Gastroesophageal sphincter (tissue), 4 donors: ENCODE data around the gene DMD. TPM values are rescaled to one million over a fixed set of nuclear protein-coding genes. Genes with fewer than 3 reads are reported as not detected.
"Not testable (repeated sequence)": the region's sequence is repeated elsewhere in the genome, so short reads cannot be mapped to it uniquely, and the experiment has no call there.

Experiments
- ATAC-seq: fragments of 150-250 bp; one replicate; pipeline ENCODE4 v1.9.1; 2016; ENCODE audit warnings: mild to moderate bottlenecking, moderate library complexity
- H3K27ac ChIP-seq, 4 donors: fragments of 200-600 bp; sonication (generic) in 3 of 4; 1 replicate in 3 of 4; 2 replicates in 1 of 4; pipeline ENCODE4 v1.5.1; 2016 to 2019
- H3K27me3 ChIP-seq: fragments of 200-600 bp; sonication (generic); one replicate; pipeline ENCODE4 v1.5.1; 2019
- H3K36me3 ChIP-seq, 2 donors: fragments of 200-600 bp; sonication (generic); one replicate each; pipeline ENCODE4 v1.5.1; 2019; ENCODE audit warnings: control low read depth in 1 of 2
- H3K4me1 ChIP-seq, 3 donors: fragments of 200-600 bp; sonication (generic); 1 replicate in 2 of 3; 2 replicates in 1 of 3; pipeline ENCODE4 v1.5.1; 2016 to 2019; ENCODE audit warnings: control low read depth in 2 of 3
- H3K4me3 ChIP-seq, 2 donors: fragments of 200-600 bp; sonication (generic); one replicate each; pipeline ENCODE4 v1.5.1; 2019; ENCODE audit warnings: mild to moderate bottlenecking in 1 of 2, moderate library complexity in 1 of 2
- H3K9me3 ChIP-seq, 3 donors: fragments of 200-600 bp; sonication (generic); one replicate each; pipeline ENCODE4 v1.5.1; 2017 to 2019; ENCODE audit warnings: control low read depth in 2 of 3
- EP300 ChIP-seq: sonication (generic); formaldehyde crosslinking; IDR thresholded peaks from one replicate; pipeline ENCODE4 v1.6.1; 2017; ENCODE audit warnings: antibody characterized with exemption, mild to moderate bottlenecking
- POLR2A ChIP-seq, 2 donors: fragments of 450-650 bp; IDR thresholded peaks; one replicate each; pipeline ENCODE4 v1.6.1; 2017; ENCODE audit warnings: antibody characterized with exemption in 2 of 2, mild to moderate bottlenecking in 2 of 2, moderate library complexity in 1 of 2
- POLR2AphosphoS5 ChIP-seq: sonication (generic); formaldehyde crosslinking; IDR thresholded peaks from one replicate; pipeline ENCODE4 v1.6.1; 2017; ENCODE audit warnings: antibody characterized with exemption
- WGBS, 2 donors: methylation state at CpG; one replicate each; pipeline ENCODE4 v1.1.5; 2018; ENCODE audit warnings: low coverage in 1 of 2; 5-methylcytosine and 5-hydroxymethylcytosine counted together
- total RNA-seq, 4 donors: library from RNA; depleted of rRNA; stranded (reverse); fragments of >200 nt; gene quantifications; one replicate each; pipeline ENCODE4 v1.1.0, GENCODE V29; 2016
- TF ChIP-seq, protein P1 (sequence below), 4 experiments: fragments of 200-600 bp in 2 of 4; fragments of 450-650 bp in 2 of 4; sonication (generic) in 1 of 4; IDR thresholded peaks; one replicate each; pipeline ENCODE4 v1.5.1; 2017 to 2019; ENCODE audit warnings: antibody characterized with exemption in 4 of 4, mild to moderate bottlenecking in 2 of 4, moderate library complexity in 2 of 4

Gene DMD
- total RNA-seq, 4 donors from 2014 or later, result 111 to 225 (median 183) TPM

DNA sequence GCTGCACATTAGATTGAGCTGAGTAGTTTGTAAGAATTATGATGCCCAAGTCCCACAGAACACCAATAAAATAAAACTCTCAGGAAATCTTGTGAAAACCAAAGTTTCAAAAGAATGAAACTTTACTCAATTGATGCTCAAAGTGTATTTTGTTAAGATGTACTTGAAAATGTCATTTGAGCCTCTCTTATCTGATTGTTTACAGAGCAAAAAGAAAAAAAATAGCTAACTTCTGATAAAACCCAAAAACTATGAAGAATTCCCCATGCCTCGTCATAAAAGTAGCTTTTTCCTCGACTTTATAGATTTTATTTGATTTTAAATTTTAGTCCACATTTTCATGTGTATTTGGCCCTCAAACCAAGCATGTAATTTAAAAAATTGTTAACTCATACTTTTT, 1618.0 kb downstream of the DMD start:
- Histone ChIP-seq H3K4me1 (no peaks in the 10 kb centered on the region), H3K36me3 (no peaks in the 10 kb centered on the region), H3K27ac (no peak overlapping the region), H3K4me3 (no peak overlapping the region), H3K9me3 (no peaks in the 10 kb centered on the region), H3K27me3 (no peaks in the 10 kb centered on the region)
- no peak for TF ChIP-seq POLR2AphosphoS5
- TF ChIP-seq POLR2A (IDR thresholded peaks at IDR 0.05), result no peak
- TF ChIP-seq, protein P1, sequence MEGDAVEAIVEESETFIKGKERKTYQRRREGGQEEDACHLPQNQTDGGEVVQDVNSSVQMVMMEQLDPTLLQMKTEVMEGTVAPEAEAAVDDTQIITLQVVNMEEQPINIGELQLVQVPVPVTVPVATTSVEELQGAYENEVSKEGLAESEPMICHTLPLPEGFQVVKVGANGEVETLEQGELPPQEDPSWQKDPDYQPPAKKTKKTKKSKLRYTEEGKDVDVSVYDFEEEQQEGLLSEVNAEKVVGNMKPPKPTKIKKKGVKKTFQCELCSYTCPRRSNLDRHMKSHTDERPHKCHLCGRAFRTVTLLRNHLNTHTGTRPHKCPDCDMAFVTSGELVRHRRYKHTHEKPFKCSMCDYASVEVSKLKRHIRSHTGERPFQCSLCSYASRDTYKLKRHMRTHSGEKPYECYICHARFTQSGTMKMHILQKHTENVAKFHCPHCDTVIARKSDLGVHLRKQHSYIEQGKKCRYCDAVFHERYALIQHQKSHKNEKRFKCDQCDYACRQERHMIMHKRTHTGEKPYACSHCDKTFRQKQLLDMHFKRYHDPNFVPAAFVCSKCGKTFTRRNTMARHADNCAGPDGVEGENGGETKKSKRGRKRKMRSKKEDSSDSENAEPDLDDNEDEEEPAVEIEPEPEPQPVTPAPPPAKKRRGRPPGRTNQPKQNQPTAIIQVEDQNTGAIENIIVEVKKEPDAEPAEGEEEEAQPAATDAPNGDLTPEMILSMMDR (IDR thresholded peaks at IDR 0.05), result no peak
- TF ChIP-seq EP300, result no peak
- ATAC-seq, result no peak
- WGBS, 2 donors, result 76 to 78% methylated on average over 2 of the region's 2 CpGs

DNA sequence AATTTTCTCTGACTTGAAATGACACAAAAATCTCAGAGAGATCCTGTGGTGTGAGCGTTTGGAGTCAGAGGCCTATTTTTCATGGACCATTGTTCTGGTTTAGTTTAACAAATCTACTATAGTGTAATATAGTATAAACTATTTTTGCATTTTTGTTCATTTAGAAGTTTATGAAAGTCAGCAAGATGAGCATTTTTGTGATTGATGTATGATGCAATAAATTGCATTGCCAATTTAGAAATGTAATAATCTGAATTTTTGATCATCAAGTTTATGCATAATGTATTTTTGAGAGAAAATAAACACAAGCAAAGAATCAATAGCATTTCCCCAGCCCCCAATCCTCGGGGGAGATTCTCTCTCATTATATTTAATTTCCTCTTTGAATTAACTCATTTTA, 1620.0 kb downstream of the DMD start:
- WGBS, 2 donors, result 64 to 79% methylated on average over 2 of the region's 2 CpGs
- ATAC-seq, result no peak
- Histone ChIP-seq H3K27ac (no peak overlapping the region), H3K9me3 (no peaks in the 10 kb centered on the region), H3K27me3 (no peaks in the 10 kb centered on the region), H3K36me3 (no peaks in the 10 kb centered on the region), H3K4me3 (no peak overlapping the region), H3K4me1 (no peaks in the 10 kb centered on the region)
- TF ChIP-seq, protein P1 (IDR thresholded peaks at IDR 0.05), result no peak
- TF ChIP-seq EP300 (no peak), POLR2AphosphoS5 (no peak), POLR2A (IDR thresholded peaks at IDR 0.05) (no peak)

DNA sequence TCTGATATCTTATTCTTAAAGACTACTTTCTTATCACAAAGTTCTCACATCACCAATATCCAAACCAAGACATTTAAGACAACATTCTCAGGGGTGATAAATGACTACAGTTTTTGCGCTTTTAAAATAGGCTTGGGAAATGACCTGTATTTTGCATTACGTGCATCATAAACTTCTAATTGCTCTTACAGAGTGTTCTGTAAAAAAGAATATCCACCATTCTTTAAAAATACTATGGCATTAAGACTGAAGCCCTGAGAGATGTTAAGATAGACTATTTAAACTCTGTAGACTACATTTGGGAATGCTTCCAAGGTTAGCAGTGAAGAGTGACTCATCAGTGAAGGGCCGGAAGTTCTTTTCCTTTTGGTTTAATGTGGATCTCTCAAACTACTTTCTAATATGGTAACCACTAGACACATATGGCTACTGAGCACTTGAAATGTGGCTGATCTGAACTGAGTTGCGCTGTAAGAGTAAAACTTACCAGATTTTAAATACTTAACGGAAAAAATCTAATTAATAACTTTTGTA, 1620.7 kb downstream of the DMD start:
- no peaks in the 10 kb centered on the region for H3K4me1 ChIP-seq
- no peak for TF ChIP-seq POLR2A (IDR thresholded peaks at IDR 0.05)
- TF ChIP-seq POLR2AphosphoS5, result no peak
- TF ChIP-seq, protein P1 (IDR thresholded peaks at IDR 0.05), result no peak
- H3K36me3 ChIP-seq, result no peaks in the 10 kb centered on the region
- H3K4me3 ChIP-seq, result no peak overlapping the region
- no peak for ATAC-seq
- H3K9me3 ChIP-seq, result no peaks in the 10 kb centered on the region
- no peak overlapping the region for H3K27ac ChIP-seq
- 66 to 72% methylated on average over 5 of the region's 5 CpGs for WGBS, 2 donors
- no peaks in the 10 kb centered on the region for H3K27me3 ChIP-seq

DNA sequence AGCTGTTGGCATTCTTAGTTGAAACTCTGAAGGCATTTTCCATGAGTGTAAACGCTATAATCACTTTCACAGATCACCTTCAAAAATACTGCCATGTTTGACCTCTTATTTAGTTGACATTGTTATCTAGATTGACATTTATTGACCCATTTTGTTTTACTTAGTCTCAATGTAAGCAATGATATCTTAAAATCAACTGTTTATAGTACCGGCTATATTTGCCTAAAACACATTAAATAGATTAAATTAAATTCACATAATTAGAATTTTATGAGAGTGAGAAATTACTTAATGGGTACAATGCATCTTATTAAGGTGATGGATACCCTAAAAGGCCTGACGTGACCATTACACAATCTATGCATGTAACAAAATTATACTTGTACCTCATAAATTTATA, 1621.8 kb downstream of the DMD start:
- H3K36me3 ChIP-seq, result no peaks in the 10 kb centered on the region
- ATAC-seq, result no peak
- H3K4me1 ChIP-seq, result no peaks in the 10 kb centered on the region
- no peaks in the 10 kb centered on the region for H3K9me3 ChIP-seq
- H3K4me3 ChIP-seq, result no peak overlapping the region
- 70 to 77% methylated on average over 3 of the region's 3 CpGs for WGBS, 2 donors
- H3K27ac ChIP-seq, result no peak overlapping the region
- H3K27me3 ChIP-seq, result no peaks in the 10 kb centered on the region
- TF ChIP-seq POLR2A (IDR thresholded peaks at IDR 0.05) (no peak), EP300 (no peak), POLR2AphosphoS5 (no peak)
- TF ChIP-seq, protein P1 (IDR thresholded peaks at IDR 0.05), result no peak

DNA sequence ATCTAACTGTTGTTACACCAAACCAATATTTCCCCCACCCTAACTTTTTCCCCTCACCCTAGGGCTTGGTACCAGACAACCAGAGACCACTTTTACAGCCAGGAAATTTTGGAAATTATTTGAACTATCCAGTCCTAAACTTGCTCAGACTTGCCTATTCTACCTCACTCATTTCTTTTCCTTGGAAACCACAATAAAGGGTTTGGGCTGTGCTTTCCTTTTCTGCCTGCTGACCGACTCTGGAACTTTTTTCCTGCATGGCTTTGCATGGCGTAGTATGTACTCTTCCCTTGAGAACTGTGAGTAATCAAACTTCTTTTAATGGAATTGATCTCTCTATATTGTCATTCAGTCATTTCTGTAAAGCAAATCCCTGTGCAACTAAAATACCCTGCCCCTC, 1623.0 kb downstream of the DMD start:
- TF ChIP-seq POLR2A (IDR thresholded peaks at IDR 0.05), result no peak
- TF ChIP-seq, protein P1 (IDR thresholded peaks at IDR 0.05), result no peak
- TF ChIP-seq EP300, result no peak
- TF ChIP-seq POLR2AphosphoS5, result no peak

DNA sequence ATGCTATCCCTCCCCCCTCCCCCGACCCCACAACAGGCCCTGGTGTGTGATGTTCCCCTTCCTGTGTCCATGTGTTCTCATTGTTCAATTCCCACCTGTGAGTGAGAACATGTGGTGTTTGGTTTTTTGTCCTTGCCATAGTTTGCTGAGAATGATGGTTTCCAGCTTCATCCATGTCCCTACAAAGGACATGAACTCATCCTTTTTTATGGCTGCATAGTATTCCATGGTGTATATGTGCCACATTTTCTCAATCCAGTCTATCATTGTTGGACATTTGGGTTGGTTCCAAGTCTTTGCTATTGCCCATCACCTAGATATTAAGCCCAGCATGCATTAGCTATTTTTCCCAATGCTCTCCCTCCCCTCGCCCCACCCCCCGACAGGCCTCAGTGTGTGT, 1627.5 kb downstream of the DMD start:
- not testable (repeated sequence) for H3K36me3 ChIP-seq, H3K4me1 ChIP-seq, ATAC-seq, H3K27ac ChIP-seq, H3K4me3 ChIP-seq, H3K9me3 ChIP-seq, H3K27me3 ChIP-seq
- no CpG with 5 or more reads among the region's 3 CpGs for WGBS, 2 donors

More for the DNA sequence above, 1623.0 kb downstream of the DMD start:
- no peak overlapping the region for H3K4me3 ChIP-seq
- WGBS, 2 donors, result 100% methylated on average over 2 of the region's 2 CpGs; no CpG with 5 or more reads in 1 of the 2 donors
- H3K4me1 ChIP-seq, result no peaks in the 10 kb centered on the region
- no peaks in the 10 kb centered on the region for H3K9me3 ChIP-seq
- ATAC-seq, result no peak
- no peak overlapping the region for H3K27ac ChIP-seq
- no peaks in the 10 kb centered on the region for H3K27me3 ChIP-seq
- no peaks in the 10 kb centered on the region for H3K36me3 ChIP-seq
